Astrocyte (in vitro differentiated cells and primary cell): Measurements from ENCODE around the gene MMRN2. TPM values are rescaled to one million over a fixed set of nuclear protein-coding genes. Genes with fewer than 3 reads are reported as not detected.

Source experiments
- DNase-seq: peaks from one replicate; pipeline ENCODE4 v3.0.0-alpha.2; 2010; ENCODE audit warnings: low read depth
- FAIRE-seq: peaks from 2 replicates; lab custom pipeline; 2011; peaks lifted over from hg19 to GRCh38; lab: Jason Lieb, UNC
- H2AFZ ChIP-seq: 2 replicates; pipeline ENCODE4 v1.6.0; 2012; ENCODE audit warnings: low read depth, low read length, inconsistent platforms
- H3K27ac ChIP-seq: 2 replicates; pipeline ENCODE4 v1.5.1; 2011; ENCODE audit warnings: low read depth, low read length, inconsistent platforms
- H3K27me3 ChIP-seq: 2 replicates; pipeline ENCODE4 v1.6.0; 2011; ENCODE audit warnings: low read length, inconsistent platforms; ENCODE audit not compliant: insufficient read depth
- H3K36me3 ChIP-seq: 2 replicates; pipeline ENCODE4 v1.5.1; 2011; ENCODE audit warnings: low read length, inconsistent platforms; ENCODE audit not compliant: insufficient read depth
- H3K4me1 ChIP-seq: 2 replicates; pipeline ENCODE4 v1.5.1; 2011; ENCODE audit warnings: low read length, inconsistent platforms; ENCODE audit not compliant: insufficient read depth
- H3K4me2 ChIP-seq: 2 replicates; pipeline ENCODE4 v1.6.0; 2012; ENCODE audit warnings: low read length, inconsistent platforms
- H3K4me3 ChIP-seq: 2 replicates; pipeline ENCODE4 v1.5.1; 2011; ENCODE audit warnings: low read depth, mild to moderate bottlenecking, low read length, inconsistent platforms; ENCODE audit not compliant: insufficient read depth
- H3K79me2 ChIP-seq: 2 replicates; pipeline ENCODE4 v1.6.0; 2012; ENCODE audit warnings: mild to moderate bottlenecking, low read length, inconsistent platforms; ENCODE audit not compliant: insufficient read depth
- H3K9ac ChIP-seq: 2 replicates; pipeline ENCODE4 v1.6.0; 2012; ENCODE audit warnings: mild to moderate bottlenecking, low read length, inconsistent platforms
- H3K9me3 ChIP-seq: 2 replicates; pipeline ENCODE4 v1.5.1; 2012; ENCODE audit warnings: low read depth, mild to moderate bottlenecking, low read length, inconsistent platforms; ENCODE audit not compliant: insufficient read depth
- H4K20me1 ChIP-seq: 2 replicates; pipeline ENCODE4 v1.6.0; 2012; ENCODE audit warnings: low read length, inconsistent platforms; ENCODE audit not compliant: insufficient read depth
- H3K27ac Mint-ChIP-seq: one replicate; pipeline ENCODE4 v1.8.0; 2021; ENCODE audit warnings: mild to moderate bottlenecking, mixed read lengths; ENCODE audit not compliant: unreplicated experiment
- H3K27me3 Mint-ChIP-seq: one replicate; pipeline ENCODE4 v1.8.0; 2021; ENCODE audit warnings: low read depth, mixed read lengths; ENCODE audit not compliant: unreplicated experiment
- H3K36me3 Mint-ChIP-seq: one replicate; pipeline ENCODE4 v1.8.0; 2021; ENCODE audit warnings: low read depth, mixed read lengths; ENCODE audit not compliant: unreplicated experiment
- H3K4me1 Mint-ChIP-seq: one replicate; pipeline ENCODE4 v1.8.0; 2021; ENCODE audit warnings: low read depth, mixed read lengths; ENCODE audit not compliant: unreplicated experiment
- H3K4me3 Mint-ChIP-seq: one replicate; pipeline ENCODE4 v1.8.0; 2021; ENCODE audit warnings: mild to moderate bottlenecking, moderate library complexity, mixed read lengths; ENCODE audit not compliant: unreplicated experiment
- H3K9me3 Mint-ChIP-seq: one replicate; pipeline ENCODE4 v1.8.0; 2021; ENCODE audit warnings: mild to moderate bottlenecking, mixed read lengths; ENCODE audit not compliant: unreplicated experiment
- EZH2 ChIP-seq: IDR thresholded peaks from 2 replicates; pipeline ENCODE4 v1.6.1; 2012; ENCODE audit warnings: mild to moderate bottlenecking, low read length, inconsistent platforms; ENCODE audit not compliant: insufficient read depth
- total RNA-seq: library from RNA; stranded (reverse); gene quantifications from 2 replicates; pipeline ENCODE4 v1.2.1, GENCODE V29; 2021
- TF ChIP-seq, protein P1 (sequence below): IDR thresholded peaks from 2 replicates; pipeline ENCODE4 v1.5.1; 2011; ENCODE audit warnings: low read depth, mild to moderate bottlenecking, inconsistent platforms, low read length, moderate library complexity; ENCODE audit not compliant: insufficient read depth

MMRN2 gene
- total RNA-seq, 1 donor from 2014 or later: 0.27 TPM

DNA sequence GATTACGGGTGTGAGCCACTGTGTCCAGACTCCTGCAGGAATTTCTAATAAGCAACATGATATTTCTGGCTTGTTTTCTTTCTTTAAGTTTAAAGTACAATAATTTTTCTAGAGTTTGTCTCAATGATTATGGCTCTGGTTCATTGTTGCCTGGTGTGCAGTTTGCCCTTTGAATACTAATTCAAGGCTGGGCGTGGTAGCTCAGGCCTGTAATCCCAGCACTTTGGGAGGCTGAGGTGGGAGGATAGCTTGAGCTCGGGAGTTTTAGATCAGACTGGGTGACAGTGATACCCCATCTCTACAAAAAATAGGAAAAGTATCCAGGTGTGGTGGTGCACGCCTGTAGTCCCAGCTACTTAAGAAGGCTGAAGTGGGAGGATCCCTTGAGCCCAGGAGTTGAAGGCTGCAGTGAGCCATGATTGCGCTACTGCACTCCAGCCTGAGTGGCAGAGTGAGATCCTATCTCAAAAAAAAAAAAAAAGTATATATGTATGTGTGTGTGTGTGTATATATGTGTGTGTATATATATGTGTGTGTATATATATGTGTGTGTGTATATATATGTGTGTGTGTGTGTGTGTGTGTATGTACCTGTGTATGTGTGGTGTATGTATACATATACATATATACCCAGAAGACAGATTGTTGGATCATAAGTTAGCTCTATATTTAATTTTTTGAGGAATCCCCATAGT lies 19.1 kb upstream of the MMRN2 start:
- no peaks in the 10 kb centered on the region for H3K36me3 Mint-ChIP-seq
- no peaks in the 10 kb centered on the region for H3K9me3 ChIP-seq
- no peak for FAIRE-seq
- TF ChIP-seq, protein P1, sequence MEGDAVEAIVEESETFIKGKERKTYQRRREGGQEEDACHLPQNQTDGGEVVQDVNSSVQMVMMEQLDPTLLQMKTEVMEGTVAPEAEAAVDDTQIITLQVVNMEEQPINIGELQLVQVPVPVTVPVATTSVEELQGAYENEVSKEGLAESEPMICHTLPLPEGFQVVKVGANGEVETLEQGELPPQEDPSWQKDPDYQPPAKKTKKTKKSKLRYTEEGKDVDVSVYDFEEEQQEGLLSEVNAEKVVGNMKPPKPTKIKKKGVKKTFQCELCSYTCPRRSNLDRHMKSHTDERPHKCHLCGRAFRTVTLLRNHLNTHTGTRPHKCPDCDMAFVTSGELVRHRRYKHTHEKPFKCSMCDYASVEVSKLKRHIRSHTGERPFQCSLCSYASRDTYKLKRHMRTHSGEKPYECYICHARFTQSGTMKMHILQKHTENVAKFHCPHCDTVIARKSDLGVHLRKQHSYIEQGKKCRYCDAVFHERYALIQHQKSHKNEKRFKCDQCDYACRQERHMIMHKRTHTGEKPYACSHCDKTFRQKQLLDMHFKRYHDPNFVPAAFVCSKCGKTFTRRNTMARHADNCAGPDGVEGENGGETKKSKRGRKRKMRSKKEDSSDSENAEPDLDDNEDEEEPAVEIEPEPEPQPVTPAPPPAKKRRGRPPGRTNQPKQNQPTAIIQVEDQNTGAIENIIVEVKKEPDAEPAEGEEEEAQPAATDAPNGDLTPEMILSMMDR: no peak
- TF ChIP-seq EZH2: no peak
- no peak overlapping the region for H3K27ac ChIP-seq
- H2AFZ ChIP-seq: no peak overlapping the region
- no peaks in the 10 kb centered on the region for H3K9me3 Mint-ChIP-seq
- H4K20me1 ChIP-seq: no peaks in the 10 kb centered on the region
- peaks cover 6% of the 10 kb centered on the region for H3K4me1 ChIP-seq
- H3K36me3 ChIP-seq: no peaks in the 10 kb centered on the region
- H3K27me3 Mint-ChIP-seq: peaks cover 21% of the 10 kb centered on the region
- no peak overlapping the region for H3K4me3 ChIP-seq
- peaks cover 15% of the 10 kb centered on the region for H3K4me1 Mint-ChIP-seq
- no peak overlapping the region for H3K4me3 Mint-ChIP-seq
- no peak overlapping the region for H3K4me2 ChIP-seq
- no peak for DNase-seq
- no peaks in the 10 kb centered on the region for H3K79me2 ChIP-seq
- no peak overlapping the region for H3K9ac ChIP-seq
- no peaks in the 10 kb centered on the region for H3K27me3 ChIP-seq
- H3K27ac Mint-ChIP-seq: no peak overlapping the region

DNA sequence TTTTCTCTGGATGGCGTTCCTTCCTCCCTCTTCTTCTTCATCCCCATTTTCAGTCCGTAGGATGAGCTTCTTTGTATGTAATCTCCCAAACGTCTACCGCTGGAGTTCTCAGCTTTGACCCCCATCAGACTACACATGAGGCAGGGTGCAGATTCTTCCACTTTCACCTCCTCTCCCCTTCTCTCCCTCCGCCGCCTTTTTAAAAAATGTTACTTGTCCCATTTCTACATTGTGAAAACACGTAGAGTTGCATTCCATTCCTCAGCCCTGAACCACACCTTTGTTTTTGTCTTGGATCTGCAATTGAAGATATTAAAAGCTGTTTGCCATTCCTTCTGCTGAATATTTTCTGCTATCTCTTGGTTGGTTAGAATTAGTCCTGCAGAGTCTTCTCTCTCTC lies 17.1 kb upstream of the MMRN2 start:
- TF ChIP-seq, protein P1: no peak
- TF ChIP-seq EZH2: no peak
- Mint-ChIP-seq H3K27me3 (peaks cover 24% of the 10 kb centered on the region), H3K4me1 (peaks cover 14% of the 10 kb centered on the region), H3K27ac (no peak overlapping the region), H3K36me3 (no peaks in the 10 kb centered on the region), H3K9me3 (no peaks in the 10 kb centered on the region), H3K4me3 (no peak overlapping the region)
- no peak overlapping the region for H3K4me3 ChIP-seq
- H3K9me3 ChIP-seq: no peaks in the 10 kb centered on the region
- no peaks in the 10 kb centered on the region for H4K20me1 ChIP-seq
- FAIRE-seq (no peak), DNase-seq (no peak)
- no peak overlapping the region for H3K27ac ChIP-seq
- H3K79me2 ChIP-seq: no peaks in the 10 kb centered on the region
- no peaks in the 10 kb centered on the region for H3K36me3 ChIP-seq
- no peak overlapping the region for H3K9ac ChIP-seq
- no peaks in the 10 kb centered on the region for H3K27me3 ChIP-seq
- peaks cover 24% of the 10 kb centered on the region for H3K4me1 ChIP-seq
- H2AFZ ChIP-seq: no peak overlapping the region
- H3K4me2 ChIP-seq: no peak overlapping the region
